HG03457 (cell line): Measurements from ENCODE around the gene MAGI1.
"Not testable (repeated sequence)": the region's sequence is repeated elsewhere in the genome, so short reads cannot be mapped to it uniquely, and the experiment has no call there.

Experiments
- ATAC-seq: cut with Tn5 transposase; IDR thresholded peaks from one replicate; pipeline ENCODE4 v1.9.1; 2021; ENCODE audit warnings: moderate number of reproducible peaks; ENCODE audit not compliant: unreplicated experiment

MAGI1 gene

DNA sequence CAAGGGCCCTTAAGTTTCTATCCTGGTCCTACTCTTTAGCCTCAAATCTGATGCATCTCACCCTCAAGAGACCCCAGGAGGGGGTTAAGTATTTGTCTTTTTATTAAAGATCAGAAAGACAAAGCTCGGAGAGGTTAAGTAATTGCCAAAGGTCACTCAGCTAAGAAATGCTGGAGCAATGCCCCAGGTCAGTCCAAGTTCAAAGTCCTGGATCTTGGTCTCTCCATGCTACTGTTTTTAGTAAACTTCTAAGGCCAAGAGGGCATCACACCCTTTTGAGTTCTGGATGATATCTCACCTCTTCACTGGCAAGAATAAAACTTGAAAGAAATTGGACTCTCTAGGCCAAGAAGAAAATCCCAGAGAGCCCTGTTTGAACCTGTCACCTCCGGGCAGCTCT lies 488.6 kb downstream of the MAGI1 start:
- no peak for ATAC-seq

DNA sequence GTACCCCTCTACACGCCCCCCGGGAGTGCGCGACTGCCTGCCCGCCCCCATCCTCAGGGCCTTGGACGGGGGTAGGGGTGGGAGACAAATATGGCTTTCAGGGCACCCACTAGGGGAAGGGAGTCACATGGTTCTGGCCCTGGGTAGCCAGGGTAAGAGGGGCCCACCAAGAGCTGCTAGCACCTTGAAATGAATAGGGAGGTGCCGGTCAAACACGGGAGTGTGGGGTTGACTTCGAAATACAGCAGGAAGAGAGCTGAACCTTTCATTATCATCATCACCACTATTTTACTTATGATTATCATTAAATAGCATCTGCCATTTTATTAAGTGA lies 489.1 kb downstream of the MAGI1 start:
- no peak for ATAC-seq

DNA sequence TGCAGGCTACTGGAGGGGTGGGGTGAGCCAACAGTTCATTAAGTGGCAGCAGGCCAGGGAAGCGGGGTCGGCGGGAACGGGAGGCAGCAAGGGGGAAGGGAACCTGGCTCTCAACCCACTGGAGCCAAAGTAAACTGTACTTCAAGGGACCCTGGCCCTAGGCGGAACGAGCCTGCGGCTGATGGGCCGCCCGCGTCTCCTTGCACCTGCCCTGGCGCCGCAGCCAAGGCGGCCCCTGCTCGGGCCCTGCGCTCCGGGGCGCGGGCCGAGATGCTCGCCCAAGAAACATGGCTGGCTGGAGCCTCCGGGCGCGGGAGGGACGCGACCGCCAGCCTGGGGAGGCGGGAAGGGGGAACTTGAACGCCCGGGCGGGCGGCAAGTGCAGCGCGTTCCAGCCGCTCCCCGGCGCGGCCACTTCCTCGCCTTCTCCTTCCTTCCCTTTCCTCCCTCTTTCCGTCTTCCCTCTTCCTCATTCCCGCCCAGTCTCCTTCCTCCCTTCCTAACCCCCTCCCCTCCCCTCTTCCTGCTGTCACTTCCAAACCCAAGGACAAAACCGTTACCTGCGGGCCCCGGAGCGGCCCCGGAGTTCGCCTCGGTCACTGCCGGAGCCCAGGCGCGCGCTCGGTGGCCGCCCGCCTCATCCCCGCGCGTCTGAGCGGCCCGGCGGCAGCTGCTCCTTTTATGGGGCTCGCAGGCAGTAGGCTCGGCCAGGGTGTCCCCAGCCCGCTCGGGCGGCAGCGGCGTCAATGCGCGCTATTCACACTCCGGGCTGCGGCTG lies 489.7 kb downstream of the MAGI1 start:
- ATAC-seq: no peak

GRCh38 chr3:65545429-65545828 lies 493.3 kb downstream of the MAGI1 start:
- ATAC-seq: no peak

- not testable (repeated sequence) for ATAC-seq
These were observed 495.3 kb downstream of the MAGI1 start for GRCh38 chr3:65543391-65543790.

GRCh38 chr3:65540666-65541065 lies 498.1 kb downstream of the MAGI1 start:
- no peak for ATAC-seq

- no peak for ATAC-seq
These were observed 499.1 kb downstream of the MAGI1 start for GRCh38 chr3:65539616-65540015.

DNA sequence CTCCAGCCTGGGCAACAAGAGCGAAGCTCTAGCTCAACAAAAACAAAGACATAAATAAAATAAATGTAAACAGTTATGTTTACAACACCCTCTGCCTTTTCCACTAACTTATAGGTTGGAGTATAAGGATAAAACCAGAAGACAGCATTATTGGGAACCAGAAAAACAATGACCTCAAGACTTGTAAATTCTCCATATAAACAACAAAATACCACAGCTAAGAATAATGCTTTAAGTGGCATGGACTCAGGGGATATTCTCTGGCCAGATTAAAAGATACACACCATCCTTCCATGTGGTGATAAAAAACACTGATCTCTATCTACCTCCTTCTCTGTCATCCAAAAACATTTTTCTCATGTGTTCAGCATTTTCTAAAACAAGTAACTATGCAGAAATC lies 500.6 kb downstream of the MAGI1 start:
- no peak for ATAC-seq

- no peak for ATAC-seq
These were observed 501.6 kb downstream of the MAGI1 start for GRCh38 chr3:65537109-65537508.

DNA sequence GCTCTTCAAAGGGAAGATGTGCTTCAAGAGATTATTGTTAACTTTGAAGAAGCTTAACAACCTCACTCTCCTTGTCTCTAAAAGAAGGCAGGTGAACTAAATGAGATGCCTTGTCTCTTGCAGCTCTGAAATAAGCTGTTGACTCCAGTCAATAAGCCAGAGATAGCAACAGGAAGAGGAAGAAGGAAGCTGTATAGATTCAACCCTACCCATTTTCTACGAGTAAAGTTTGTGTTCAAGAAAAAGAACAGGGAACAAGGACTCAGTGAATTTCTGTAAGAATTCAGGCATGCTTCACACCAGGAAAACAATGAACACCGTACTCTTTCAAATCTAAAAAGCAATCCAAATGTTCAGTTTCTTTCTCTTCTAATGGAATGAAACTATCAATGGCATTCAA lies 503.5 kb downstream of the MAGI1 start:
- no peak for ATAC-seq

- ATAC-seq: no peak
These were observed 503.9 kb downstream of the MAGI1 start for GRCh38 chr3:65534805-65535204.

DNA sequence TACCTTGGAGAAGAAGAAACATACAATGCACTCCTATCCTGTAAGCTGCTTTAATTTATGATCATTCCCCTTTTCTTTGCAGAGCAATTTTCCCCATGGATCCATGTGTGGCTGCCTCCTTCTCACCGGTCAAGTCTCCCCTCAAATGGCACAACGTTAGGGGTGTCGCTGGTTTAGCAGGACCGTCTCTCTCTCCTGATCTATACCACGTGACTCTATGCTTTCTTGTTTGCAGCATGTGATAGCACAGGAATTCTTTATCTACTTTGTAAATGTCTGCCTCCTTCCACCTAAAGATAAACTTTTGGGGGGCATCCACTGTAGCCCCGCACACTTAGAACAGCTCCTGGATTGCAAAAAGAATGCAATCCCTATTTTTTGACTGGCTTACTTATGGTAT lies 506.0 kb downstream of the MAGI1 start:
- ATAC-seq: no peak

DNA sequence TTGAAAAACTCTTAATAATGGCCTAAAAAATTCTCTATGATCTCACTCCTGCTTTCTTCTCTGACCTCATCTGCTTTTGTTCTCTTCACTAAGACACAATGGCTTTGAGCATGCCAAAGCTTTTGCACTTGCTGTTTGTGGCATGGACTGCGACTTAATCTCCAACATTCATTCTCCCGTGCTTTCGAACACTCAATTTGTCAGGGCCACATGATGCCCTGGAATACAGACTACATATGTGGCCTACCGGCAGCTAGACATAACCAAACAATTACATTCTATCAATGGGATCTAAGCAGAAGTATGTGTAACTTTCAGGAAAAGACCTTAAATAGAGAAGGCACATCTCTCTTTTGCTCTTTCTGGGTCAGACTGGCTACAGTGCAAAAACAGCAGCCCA lies 506.5 kb downstream of the MAGI1 start:
- no peak for ATAC-seq

DNA sequence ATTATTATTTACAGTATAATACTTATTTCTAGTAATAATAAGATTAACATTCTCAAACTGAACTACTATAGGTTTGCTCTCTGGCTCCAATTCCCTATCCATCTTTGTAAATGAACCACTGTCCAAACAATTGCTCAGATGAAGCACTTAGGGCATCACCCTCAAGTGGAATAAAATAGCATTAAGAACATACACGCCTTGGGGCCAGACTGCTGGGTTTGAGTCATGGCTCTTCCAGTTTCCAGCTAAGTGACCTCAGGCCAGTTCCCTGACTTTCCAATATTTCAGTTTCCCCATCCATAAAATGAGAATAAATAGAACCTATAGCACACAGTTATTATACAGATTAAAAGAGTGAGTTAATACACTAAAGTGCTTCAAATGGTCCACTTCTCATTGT lies 507.2 kb downstream of the MAGI1 start:
- no peak for ATAC-seq

DNA sequence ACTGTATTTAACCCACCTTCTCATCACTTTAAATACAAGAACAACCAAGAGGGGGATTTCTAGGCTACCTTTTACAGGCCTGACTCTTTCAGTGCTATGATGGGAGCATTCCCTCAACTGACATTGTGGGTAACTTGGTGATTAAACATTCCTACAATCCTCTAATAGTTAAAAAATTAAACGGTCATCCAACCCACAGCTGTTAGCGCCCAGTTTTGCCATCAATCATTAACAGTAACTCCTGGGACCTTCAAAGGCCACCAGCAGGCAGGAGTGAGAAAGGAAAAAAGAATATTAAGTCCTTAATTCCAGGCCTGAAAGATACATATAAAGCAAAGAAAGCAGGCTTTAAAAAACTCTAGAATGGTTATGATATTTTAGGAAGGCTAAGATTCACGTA lies 512.1 kb downstream of the MAGI1 start:
- no peak for ATAC-seq

- no peak for ATAC-seq
These were observed 514.1 kb downstream of the MAGI1 start for GRCh38 chr3:65524584-65524983.

DNA sequence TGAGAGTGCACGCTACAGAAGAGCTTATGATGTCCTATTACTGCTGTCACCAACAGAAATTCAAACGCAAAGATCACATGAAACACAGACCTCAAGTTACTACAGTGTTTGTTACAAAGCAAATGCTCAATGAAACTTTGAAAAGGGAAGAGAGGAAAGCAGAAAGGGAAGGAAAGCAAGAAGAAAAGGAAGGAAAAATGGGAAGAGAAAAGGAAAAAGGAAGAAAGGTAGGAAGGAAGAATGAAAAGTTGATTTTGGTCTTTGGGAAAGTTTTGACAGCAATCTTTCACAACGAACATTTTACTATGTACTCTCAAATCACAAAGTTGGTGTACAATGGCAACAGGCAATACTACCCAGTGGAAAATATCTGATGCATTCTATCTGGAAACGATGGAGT lies 514.8 kb downstream of the MAGI1 start:
- no peak for ATAC-seq

DNA sequence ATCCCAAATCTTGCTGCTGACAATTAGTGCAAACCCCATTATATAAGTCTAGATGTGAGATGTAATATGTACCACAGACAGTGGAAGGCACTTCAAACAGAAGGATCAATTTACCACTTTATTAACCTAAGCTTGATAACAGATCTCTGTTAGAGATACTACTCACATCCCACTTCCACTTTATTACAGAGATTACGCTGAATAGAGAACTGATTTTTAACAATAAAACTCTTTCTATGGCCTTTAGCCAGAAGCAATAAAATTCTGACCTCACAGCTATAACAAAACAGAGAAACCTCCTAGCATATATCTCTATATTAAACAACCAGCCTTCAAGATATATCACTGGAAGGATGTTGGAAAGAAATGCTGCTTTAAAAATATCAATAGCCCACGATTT lies 517.7 kb downstream of the MAGI1 start:
- ATAC-seq: no peak

- ATAC-seq: no peak
These were observed 521.7 kb downstream of the MAGI1 start for GRCh38 chr3:65516998-65517397.

GRCh38 chr3:65514317-65514716 lies 524.4 kb downstream of the MAGI1 start:
- not testable (repeated sequence) for ATAC-seq

- ATAC-seq: not testable (repeated sequence)
These were observed 529.3 kb downstream of the MAGI1 start for GRCh38 chr3:65509423-65509794.

- no peak for ATAC-seq
These were observed 529.8 kb downstream of the MAGI1 start for GRCh38 chr3:65508750-65509422.

DNA sequence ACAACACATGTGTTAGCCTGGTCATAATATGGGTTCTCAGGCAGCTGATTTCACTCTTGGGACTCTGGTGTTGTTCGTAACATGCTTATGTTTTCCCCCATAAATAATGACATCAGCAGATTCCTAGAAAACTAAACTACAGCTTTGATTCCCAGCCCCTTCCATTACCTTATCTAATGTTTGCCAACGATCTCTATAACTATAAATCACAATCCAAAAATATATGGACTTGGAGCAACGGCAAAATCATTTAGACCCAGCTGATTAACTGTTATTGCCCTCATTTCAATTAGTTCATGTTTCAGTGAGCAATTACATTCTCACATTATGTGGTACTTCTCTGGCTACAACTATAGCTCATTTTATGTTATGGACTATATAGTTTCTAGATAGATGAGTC lies 531.3 kb downstream of the MAGI1 start:
- no peak for ATAC-seq
